ENCODE measurements around the gene DCPS.
"Not testable (repeated sequence)": the region's sequence is repeated elsewhere in the genome, so short reads cannot be mapped to it uniquely, and the experiment has no call there.

Gene DCPS

DNA sequence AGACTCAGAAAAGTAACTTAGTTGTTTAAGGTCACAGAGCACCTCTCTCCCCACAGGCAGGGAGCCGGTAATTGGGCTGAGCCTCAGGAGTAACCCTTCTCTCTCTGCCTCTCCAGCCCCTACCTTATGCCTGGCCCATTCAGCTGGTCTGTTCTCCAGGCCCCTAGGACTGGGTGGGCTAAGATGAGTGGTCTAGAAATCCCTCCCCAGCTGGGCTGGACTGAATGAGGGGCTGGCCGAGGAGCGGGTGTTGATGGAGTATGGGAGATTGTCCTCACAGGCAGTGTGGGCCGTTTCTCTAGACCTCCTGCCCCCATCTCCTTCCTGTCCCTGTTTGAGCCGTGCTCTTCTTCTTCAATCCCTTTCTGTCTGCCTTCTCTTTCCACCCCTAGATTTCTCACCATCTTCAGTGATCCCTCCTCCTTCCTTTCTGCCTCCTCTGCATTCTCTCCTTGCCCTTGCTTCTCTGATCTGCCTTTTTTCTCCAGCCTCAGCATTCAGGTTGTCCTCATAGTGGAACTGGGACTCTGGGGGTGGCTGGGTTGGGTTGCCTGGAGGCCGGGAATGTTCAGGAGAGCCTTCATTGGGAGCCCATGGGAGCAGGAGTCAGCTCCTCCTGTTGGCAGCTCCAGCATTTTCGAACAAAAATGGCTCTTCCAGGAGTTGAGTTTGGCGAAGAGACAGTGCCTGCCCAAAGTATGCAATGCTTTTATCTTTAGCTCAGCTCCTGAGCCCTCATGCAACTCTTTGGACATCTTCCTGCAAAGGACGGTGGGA, 59.2 kb downstream of the DCPS start:
- DNase-seq, result no peak

- no peak for DNase-seq
These were observed 59.9 kb downstream of the DCPS start for GRCh38 chr11:126363706-126364248.

DNA sequence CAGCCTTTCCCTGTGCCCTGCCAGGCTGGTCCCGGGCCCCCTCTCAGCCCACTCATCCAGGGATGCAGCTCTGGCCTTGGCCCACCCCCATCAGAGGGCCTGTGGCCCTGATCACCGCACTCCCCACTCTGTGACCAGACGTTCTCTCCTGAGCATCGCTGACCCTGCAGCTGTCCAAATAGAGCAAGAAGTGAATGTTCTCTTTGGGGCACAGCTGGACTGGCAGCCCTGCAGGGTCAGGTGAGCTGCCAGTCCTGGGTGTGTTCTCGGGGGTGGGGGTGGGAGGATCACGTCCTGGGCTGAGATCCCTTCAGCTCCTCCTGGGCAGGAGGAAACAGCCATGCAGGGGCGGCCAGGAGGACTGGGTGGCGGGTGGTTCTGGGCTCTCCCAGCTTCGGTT, 60.9 kb downstream of the DCPS start:
- not testable (repeated sequence) for DNase-seq

- not testable (repeated sequence) for DNase-seq
These were observed 61.6 kb downstream of the DCPS start for GRCh38 chr11:126365508-126365907.

DNA sequence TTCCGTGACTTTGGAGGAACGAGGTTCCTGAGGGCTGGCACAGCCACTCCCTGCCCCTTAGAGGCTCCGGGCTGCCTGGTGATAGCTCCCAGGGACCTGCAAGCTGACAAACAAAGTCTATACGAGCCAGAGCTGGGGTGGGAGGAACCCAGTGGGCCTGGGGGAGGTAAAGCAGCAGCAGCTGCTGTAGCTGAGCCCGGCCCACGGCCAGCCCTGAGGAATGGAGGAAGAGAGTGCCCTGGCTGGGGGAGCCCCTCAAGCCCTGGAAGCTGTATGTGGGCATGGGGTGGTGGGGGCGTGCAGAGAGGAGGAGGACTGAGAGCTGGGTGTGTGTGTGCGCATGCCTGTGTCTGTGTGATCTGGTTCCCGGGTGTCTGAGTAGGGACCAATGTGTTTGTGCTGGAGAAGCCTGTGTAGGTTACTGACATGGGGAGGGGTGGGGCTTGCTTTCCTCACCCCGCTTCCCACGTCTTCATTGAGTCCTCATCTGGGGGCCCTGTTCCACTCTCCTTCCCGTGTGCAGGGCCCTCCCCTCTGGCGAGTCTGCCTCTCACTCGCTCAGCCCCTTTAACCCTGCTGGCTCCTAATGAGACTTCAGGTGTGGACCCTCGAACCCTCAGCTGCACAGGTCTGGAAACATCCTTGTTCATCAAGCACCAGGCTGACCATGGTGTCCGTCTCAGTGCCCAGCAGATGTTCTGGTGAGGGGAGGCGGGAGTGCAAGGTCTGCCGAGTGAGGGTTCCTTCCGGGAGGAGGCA, 62.4 kb downstream of the DCPS start:
- DNase-seq, result no peak

DNA sequence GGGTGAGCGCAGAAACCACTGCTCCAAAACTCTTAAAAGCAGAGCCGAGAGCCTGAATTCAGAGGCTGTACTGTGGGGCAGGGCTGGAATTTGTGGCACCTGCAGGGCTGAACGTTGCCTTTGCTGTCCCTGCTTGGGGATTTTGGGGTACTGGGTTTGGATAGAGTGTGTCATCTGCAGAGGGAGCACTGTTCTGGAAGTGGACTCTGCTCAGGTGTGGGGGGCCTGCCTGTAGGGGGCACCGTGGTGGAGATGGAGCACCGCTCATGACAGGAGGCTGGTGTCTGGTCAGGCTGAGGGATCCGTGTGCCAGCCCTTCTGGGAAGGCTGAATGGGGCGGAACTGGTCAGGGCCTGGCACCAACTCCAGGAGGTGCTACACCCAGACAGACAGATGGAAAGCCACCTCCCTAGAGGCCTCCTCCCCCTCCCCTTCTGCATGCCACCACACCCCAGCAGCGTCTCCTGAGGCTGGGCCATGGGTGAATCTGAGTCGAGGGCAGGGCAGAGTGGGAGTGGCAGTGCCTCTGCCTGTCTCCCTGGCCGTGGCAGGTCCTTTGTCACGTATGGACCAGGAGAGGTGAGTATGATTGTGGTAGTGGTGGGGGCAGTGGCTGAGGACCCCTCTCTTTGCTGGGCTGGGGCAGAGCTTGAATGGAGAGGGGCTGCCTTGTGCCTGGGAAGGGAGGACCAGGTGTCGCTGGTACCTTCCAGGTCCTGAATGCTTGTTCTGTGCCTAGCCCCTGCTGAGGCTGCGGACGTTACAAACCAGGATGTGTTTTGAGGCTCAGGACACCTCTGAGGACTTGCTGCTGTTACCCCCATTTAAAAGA, 63.2 kb downstream of the DCPS start:
- DNase-seq, result not testable (repeated sequence)

- DNase-seq, result not testable (repeated sequence)
These were observed 63.9 kb downstream of the DCPS start for GRCh38 chr11:126367806-126368205.

DNA sequence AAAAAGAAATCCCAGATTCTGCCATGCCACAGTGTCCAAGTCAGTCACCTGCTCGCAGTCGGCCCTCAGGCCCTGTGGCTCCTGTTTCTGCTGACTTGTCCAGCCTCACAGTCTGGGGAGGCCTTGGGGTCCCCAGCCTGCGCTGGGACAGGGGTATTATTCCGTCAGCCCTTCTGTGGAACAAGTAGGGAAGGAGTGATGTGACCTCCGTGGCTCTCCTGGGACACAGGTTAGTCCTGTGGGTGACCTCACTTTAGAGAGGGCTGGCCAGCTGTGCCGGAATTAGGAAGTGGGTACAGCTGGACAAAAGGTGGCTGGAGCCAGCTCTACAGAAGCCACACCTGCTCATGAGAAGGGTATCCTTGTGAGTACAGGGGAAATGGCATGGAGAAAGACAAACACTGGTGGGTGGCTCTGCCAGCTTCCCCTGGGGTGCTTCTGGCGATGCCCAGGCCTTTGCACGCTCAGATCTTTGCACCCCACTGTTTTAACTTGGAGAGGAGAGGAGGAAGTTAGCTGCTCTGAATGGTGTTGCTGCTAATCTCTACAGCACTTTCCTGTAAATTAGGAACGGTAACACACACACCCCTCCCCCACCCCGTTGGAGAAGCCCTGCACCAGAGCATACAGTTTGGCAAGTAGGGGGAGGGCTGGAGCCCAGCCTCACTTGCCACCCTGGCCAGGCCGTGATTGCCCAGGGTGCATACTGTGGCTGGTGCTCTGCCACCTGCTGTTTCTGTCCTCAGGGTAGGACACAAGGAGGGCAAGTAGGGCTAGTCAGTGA, 64.7 kb downstream of the DCPS start:
- not testable (repeated sequence) for DNase-seq

GRCh38 chr11:126370016-126370415, 66.2 kb downstream of the DCPS start:
- no peak for DNase-seq

DNA sequence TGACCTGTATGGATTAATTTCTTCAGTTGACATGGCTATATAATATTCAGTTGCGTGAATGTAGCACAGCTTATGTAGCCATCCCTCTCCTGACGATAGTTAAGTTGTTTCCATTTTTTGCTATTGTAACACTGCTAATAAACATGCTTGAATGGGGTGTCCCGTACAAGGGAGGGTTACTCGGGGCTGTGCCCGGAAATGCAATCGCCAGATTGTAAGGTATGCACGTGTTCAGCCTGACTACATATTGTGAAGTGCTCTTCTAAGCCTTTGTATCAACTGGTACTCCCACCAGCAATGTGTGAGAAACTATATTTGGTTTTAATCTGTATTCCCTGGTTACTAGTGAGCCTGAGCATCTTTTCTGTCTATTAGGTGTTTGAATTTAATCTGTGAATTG, 67.7 kb downstream of the DCPS start:
- DNase-seq, result no peak

DNA sequence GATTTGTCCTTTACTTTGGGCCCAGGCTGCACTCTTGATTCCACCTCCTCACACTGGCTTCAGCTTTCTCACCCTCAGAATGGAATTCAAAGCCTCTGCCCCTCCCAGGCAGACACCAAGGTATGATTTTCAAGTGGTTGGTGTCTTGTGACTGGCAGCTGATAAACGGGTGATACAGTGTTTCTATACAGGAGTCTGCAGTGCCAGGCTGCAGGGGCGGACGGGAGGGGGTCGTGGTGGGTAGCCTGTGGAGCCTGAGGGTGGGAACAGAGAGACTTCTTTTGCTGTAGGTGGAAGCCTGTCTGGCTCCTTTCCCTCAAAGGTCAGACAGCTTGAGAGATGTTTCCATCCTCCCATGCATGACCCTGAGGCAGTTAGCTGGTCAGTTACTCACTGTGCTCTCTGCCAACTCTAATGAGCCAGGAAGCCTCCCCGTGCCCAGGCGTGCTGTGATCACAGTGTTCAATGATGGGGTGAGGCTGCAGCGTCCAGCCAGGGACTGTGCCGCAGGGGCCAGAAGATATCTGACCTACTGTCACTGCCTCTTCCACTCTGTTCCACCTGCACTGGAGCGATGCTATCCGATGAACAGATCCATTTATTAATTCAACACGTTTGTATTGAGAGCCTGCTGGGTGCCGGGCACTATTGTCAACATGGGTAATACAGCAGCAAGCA, 69.7 kb downstream of the DCPS start:
- DNase-seq, result not testable (repeated sequence)

DNA sequence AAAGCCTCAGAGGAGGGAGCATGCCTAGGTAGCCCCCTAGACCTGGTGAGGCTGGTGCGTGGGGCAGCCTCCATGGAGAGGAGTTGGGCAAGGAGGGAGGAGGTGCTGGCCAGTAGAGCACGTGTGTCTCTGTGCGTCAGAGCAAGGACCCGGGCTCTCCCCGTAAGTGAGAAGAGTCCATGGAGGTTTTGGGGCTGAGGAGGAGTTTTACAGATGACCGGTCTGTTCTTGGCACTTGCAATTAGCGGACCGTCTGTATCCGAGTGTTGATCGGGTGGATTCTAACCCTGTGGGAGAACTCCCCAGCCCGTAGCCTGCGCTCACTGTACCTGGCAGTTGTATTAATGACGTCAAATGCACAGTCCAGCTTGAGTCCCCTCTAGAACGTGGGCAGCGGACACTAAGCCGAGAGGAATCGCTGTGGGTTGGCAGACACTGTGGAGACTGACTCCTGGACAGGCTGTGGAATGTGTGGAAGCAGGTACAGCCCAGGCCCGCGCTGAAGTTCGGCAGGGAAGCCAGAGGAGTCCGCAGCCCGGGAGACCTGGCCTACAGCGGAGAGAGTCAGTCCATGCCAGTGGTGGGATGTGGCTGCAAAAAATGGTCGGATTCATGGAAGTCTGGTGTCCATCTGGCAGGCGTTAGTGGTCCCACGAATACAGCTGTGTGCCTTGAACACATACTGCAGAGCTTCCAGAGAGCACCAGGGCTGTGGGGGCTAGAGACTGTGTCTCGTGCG, 70.9 kb downstream of the DCPS start:
- not testable (repeated sequence) for DNase-seq

- no peak for DNase-seq
These were observed 71.9 kb downstream of the DCPS start for GRCh38 chr11:126375726-126376125.

GRCh38 chr11:126378763-126379162, 74.9 kb downstream of the DCPS start:
- DNase-seq, result no peak

- no peak for DNase-seq
These were observed 77.0 kb downstream of the DCPS start for GRCh38 chr11:126380909-126381308.

DNA sequence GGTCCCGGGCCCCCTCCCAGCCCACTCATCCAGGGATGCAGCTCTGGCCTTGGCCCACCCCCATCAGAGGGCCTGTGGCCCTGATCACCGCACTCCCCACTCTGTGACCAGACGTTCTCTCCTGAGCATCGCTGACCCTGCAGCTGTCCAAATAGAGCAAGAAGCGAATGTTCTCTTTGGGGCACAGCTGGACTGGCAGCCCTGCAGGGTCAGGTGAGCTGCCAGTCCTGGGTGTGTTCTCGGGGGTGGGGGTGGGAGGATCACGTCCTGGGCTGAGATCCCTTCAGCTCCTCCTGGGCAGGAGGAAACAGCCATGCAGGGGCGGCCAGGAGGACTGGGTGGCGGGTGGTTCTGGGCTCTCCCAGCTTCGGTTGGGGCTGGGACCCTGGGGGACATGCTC, 78.1 kb downstream of the DCPS start:
- not testable (repeated sequence) for DNase-seq

- DNase-seq, result not testable (repeated sequence)
These were observed 78.8 kb downstream of the DCPS start for GRCh38 chr11:126382641-126383040.

DNA sequence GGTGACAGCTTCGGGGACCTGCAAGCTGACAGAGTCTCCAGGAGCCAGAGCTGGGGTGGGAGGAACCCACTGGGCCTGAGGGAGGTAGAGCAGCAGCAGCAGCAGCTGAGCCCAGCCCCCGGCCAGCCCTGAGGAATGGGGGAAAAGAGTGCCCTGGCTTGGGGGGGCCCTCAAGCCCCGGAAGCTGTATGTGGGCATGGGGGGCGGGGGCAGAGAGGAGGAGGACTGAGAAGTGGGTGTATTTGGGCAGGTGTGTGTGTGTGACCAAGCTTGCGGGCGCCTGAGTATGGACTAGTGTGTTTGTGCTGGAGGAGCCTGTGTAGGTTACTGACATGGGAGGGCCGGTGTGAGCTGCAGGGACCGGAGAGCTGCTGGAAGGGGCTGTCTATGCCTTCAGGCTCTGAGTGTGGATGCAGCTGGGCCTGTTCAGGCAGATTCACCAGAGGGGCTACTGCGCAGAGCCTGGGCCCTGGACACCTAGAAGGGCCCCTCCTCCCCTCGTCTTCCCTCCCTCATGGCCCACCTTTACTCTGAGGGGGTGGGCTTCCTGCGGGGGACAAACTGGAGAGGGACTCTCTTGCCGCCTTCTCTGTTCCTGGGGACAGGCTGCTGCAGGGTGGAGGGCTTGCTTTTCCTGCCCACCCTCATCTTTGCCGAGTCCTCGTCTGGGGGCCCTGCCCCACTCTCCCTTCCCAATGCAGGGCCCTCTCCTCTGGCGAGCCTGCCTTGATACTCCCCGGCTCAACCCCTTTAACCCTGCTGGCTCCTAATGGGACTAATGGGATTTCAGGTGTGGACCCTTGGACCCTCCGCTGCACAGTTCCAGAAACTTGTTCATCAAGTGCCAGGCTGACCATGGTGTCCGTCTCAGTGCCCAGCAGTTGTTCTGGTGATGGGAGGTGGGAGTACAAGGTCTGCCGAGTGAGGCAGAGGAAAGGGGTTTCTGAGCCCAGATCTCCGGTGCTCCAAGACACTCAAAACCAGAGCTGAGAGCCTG, 79.8 kb downstream of the DCPS start:
- no peak for DNase-seq

DNA sequence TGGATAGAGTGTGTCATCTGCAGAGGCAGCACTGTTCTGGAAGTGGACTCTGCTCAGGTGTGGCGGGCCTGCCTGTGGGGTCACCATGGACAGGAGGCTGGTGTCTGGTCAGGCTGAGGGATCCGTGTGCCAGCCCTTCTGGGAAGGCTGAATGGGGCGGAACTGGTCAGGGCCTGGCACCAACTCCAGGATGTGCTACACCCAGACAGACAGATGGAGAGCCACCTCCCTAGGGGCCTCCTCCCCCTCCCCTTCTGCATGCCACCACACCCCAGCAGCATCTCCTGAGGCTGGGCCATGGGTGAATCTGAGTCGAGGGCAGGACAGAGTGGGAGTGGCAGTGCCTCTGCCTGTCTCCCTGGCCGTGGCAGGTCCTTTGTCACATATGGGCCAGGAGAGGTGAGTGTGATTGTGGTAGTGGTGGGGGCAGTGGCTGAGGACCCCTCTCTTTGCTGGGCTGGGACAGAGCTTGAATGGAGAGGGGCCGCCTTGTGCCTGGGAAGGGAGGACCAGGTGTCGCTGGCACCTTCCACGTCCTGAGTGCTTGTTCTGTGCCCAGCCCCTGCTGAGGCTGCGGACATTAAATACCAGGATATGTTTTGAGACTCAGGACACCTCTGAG, 80.7 kb downstream of the DCPS start:
- no peak for DNase-seq
